Skeletal muscle tissue (tissue), 4 donors: ENCODE data around the gene LTF. TPM values are rescaled to one million over a fixed set of nuclear protein-coding genes. Genes with fewer than 3 reads are reported as not detected.
A peak's percentile ranks its signal among the peaks of the same experiment; 100 is the strongest.

Source experiments
- H3K27ac ChIP-seq: one replicate; pipeline ENCODE4 v1.7.0; 2013; ENCODE audit warnings: mild to moderate bottlenecking, low read depth, low read length, inconsistent platforms
- H3K27me3 ChIP-seq, 3 donors: one replicate each; pipeline ENCODE4 v1.7.0; 2013; ENCODE audit warnings: low read length in 3 of 3; ENCODE audit not compliant: control insufficient read depth in 3 of 3, insufficient read depth in 3 of 3
- H3K36me3 ChIP-seq, 3 donors: one replicate each; pipeline ENCODE4 v1.7.0; 2013; ENCODE audit warnings: low read length in 3 of 3; ENCODE audit not compliant: control insufficient read depth in 3 of 3, insufficient read depth in 3 of 3
- H3K4me1 ChIP-seq, 3 donors: one replicate each; pipeline ENCODE4 v1.7.0; 2013; ENCODE audit warnings: low read length in 3 of 3, mild to moderate bottlenecking in 3 of 3; ENCODE audit not compliant: control insufficient read depth in 3 of 3, insufficient read depth in 3 of 3
- H3K4me3 ChIP-seq, 3 donors: one replicate each; pipeline ENCODE4 v1.7.0; 2013; ENCODE audit warnings: low read length in 3 of 3
- H3K9ac ChIP-seq, 3 donors: one replicate each; pipeline ENCODE4 v1.7.0; 2013; ENCODE audit warnings: low read length in 3 of 3, mild to moderate bottlenecking in 3 of 3, moderate library complexity in 2 of 3, low read depth in 1 of 3
- H3K9me3 ChIP-seq, 3 donors: one replicate each; pipeline ENCODE4 v1.7.0; 2013; ENCODE audit warnings: low read length in 3 of 3; ENCODE audit not compliant: control insufficient read depth in 3 of 3
- total RNA-seq: library from RNA; depleted of rRNA; stranded (reverse); fragments of >200 nt; gene quantifications from one replicate; pipeline ENCODE4 v1.2.3, GENCODE V29; 2014
- donor health status: Osteomylitis.

The LTF gene
- total RNA-seq, 1 donor from 2014 or later = 3.1 TPM

DNA sequence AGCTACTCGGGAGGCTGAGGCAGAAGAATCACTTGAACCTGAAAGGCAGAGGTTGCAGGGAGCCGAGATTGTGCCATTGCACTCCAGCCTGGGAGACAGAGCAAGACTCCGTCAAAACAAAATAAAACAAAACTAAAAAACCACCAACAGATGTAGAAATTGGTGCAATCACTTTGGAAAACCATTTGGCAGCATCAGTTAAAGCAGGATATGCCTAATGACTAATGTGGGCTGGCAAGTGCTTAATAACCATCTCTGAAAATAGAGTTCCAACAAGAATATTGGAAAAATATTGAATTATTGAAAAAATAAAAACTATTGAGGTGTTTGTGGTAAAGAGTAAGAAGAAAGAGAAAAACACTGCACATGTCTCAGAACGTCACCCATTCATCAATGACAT, 16.9 kb upstream of the LTF start:
- H3K4me3 ChIP-seq = no peak overlapping the region
- H3K36me3 ChIP-seq = no peaks in the 10 kb centered on the region
- no peaks in the 10 kb centered on the region for H3K9me3 ChIP-seq
- H3K27me3 ChIP-seq = peaks cover 0 to 3% (median 0%) of the 10 kb centered on the region in 3 donors
- no peak overlapping the region for H3K27ac ChIP-seq
- no peak overlapping the region for H3K9ac ChIP-seq
- H3K4me1 ChIP-seq = no peaks in the 10 kb centered on the region

DNA sequence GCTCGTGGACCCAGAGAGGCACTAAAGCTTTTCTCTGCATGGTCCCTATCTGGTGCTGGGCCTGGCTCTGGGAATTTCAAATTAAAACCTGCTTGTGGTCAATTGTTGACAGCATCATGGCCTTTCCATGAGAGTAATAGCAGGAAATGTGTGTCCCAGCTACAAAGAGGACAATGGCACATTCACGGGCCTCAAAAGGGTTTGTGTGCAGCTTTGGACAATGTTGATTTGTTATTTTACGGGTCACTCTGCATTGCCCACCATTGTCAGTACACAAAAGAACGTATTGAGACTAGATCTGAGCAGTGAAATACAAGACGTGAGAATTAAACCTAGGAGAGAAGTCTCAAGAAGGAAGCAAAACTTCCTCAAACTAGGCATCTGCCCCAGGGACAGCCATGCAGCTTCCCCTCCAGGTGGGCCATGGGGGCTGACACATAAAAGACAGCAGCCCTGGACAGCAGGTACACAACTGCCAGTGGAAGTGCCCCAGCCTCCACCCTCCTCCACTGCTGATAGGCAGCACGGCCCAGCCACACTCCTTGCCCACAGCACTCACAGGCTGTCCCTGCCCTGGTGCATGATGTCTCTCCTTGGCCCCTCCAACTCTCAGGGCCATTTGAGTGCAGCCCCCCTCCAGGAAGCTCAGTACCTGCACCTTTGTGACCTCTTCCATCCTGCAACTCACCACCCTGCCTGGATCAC, 15.9 kb upstream of the LTF start:
- Histone ChIP-seq H3K4me3 (no peak overlapping the region), H3K36me3 (no peaks in the 10 kb centered on the region), H3K9me3 (no peaks in the 10 kb centered on the region), H3K27me3 (peaks cover 0 to 3% (median 0%) of the 10 kb centered on the region in 3 donors), H3K9ac (no peak overlapping the region), H3K27ac (no peak overlapping the region), H3K4me1 (no peaks in the 10 kb centered on the region)

GRCh38 chr3:46479696-46480095, 15.0 kb upstream of the LTF start:
- H3K9me3 ChIP-seq = no peaks in the 10 kb centered on the region
- H3K27ac ChIP-seq = no peak overlapping the region

GRCh38 chr3:46479021-46479420, 14.3 kb upstream of the LTF start:
- H3K27ac ChIP-seq = no peak overlapping the region
- no peak overlapping the region for H3K9ac ChIP-seq

More at GRCh38 chr3:46479696-46480095, 15.0 kb upstream of the LTF start:
- Histone ChIP-seq H3K36me3 (no peaks in the 10 kb centered on the region), H3K27me3 (peaks cover 0 to 3% (median 0%) of the 10 kb centered on the region in 3 donors), H3K9ac (no peak overlapping the region), H3K4me1 (no peaks in the 10 kb centered on the region), H3K4me3 (no peak overlapping the region)

DNA sequence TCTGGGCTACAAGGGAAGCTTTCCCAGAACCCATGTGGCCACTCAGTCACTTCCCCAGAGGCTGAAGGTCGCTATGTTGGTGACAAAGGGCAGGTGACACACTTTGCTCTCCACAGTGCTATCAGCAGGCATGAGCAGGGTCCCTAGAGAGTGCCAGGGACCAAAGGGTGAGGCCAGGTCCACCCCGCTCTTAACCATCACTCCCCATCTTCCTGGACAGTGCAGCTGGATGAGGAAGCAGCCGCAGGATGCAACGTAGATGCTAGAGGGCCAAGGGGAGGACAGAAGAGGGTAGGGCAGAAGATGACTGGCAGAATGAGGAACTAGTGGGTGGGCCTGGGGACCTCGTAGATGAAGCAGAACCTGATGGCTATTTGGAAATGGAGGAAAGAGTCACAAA, 13.6 kb upstream of the LTF start:
- peaks cover 0 to 3% (median 0%) of the 10 kb centered on the region in 3 donors for H3K27me3 ChIP-seq
- no peak overlapping the region for H3K27ac ChIP-seq
- H3K36me3 ChIP-seq = no peaks in the 10 kb centered on the region
- peaks cover 0 to 3% (median 0%) of the 10 kb centered on the region in 3 donors for H3K9me3 ChIP-seq
- no peaks in the 10 kb centered on the region for H3K4me1 ChIP-seq
- no peak overlapping the region for H3K9ac ChIP-seq
- H3K4me3 ChIP-seq = no peak overlapping the region

More at GRCh38 chr3:46479021-46479420, 14.3 kb upstream of the LTF start:
- peaks cover 0 to 3% (median 0%) of the 10 kb centered on the region in 3 donors for H3K9me3 ChIP-seq
- H3K36me3 ChIP-seq = no peaks in the 10 kb centered on the region
- H3K4me3 ChIP-seq = no peak overlapping the region
- H3K4me1 ChIP-seq = no peaks in the 10 kb centered on the region
- H3K27me3 ChIP-seq = peaks cover 0 to 3% (median 0%) of the 10 kb centered on the region in 3 donors

DNA sequence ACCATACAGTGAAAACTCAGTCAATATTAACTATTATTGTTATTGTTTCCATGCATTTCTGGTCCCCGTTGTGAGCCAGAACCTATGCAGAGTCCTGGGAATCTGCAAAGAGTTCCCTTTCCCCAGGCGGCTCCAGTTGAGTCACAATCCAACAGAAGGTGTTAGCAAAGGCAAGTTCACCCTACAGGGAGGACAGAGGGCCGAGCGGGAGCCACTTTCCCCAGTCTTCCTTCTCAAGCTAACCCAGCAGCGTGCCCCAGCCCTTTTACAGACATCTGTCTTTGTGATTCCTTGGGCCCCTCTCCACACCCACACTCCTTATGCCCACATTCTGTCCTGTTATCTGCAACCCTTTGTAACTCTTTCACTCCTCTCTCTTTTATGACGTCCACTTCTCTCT, 13.1 kb upstream of the LTF start:
- Histone ChIP-seq H3K9ac (no peak overlapping the region), H3K4me1 (peaks cover 0 to under 1% (median 0%) of the 10 kb centered on the region in 3 donors), H3K9me3 (peaks cover 0 to 3% (median 0%) of the 10 kb centered on the region in 3 donors), H3K4me3 (no peak overlapping the region), H3K27me3 (peaks cover 0 to 3% (median 0%) of the 10 kb centered on the region in 3 donors), H3K36me3 (no peaks in the 10 kb centered on the region), H3K27ac (no peak overlapping the region)

DNA sequence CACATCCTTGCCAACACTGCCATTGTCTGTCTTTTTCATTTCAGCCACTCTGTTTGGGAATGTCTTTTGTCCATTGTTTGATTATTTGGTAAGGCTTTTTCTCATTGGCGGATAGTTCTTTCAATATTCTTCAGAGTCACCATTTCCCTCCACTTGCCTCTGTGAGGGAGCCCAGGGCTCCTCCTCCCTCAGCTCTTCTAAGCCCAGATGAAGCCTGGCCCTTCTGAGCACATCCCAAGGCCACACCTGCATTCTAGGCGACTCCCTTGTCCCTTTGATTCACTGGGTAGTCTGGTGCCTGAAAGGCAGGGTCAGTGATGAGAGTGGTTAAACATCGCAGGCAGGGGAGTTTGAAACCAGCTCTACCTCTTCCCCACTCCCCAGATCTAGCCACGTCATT, 12.4 kb upstream of the LTF start:
- no peaks in the 10 kb centered on the region for H3K36me3 ChIP-seq
- peaks cover 1 to 2% (median 2%) of the 10 kb centered on the region in 3 donors for H3K4me1 ChIP-seq
- no peak overlapping the region for H3K27ac ChIP-seq
- no peak overlapping the region for H3K4me3 ChIP-seq
- H3K9me3 ChIP-seq = peaks cover 0 to 3% (median 0%) of the 10 kb centered on the region in 3 donors
- no peak overlapping the region for H3K9ac ChIP-seq
- peaks cover 0 to 3% (median 0%) of the 10 kb centered on the region in 3 donors for H3K27me3 ChIP-seq

DNA sequence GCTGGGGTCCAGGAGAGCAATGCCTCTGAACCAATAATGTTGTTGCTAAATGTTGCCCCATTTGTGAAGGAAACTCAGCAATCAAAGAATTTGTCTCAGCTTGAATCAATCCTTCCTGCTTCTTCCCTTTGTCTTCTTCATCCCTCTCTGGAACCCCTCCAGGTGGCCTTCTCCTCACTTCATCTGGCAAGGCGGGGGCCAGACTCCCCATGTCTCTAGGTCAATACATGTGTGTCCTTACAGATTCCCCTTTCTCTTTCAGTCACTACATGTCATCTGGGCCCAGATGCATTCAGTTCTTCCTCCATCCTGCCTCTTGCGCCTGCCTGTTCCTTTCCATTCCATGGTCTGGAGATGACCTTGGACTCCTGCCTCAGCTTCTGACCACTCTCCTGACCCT, 8.0 kb upstream of the LTF start:
- Histone ChIP-seq H3K27me3 (no peaks in the 10 kb centered on the region), H3K9ac (no peak overlapping the region), H3K4me3 (no peak overlapping the region), H3K9me3 (peaks cover 0 to 3% (median 0%) of the 10 kb centered on the region in 3 donors), H3K36me3 (no peaks in the 10 kb centered on the region), H3K4me1 (peaks cover 43 to 45% (median 45%) of the 10 kb centered on the region in 3 donors), H3K27ac (no peak overlapping the region)

- H3K27ac ChIP-seq = no peak overlapping the region
- H3K4me1 ChIP-seq = peaks cover 45 to 49% (median 45%) of the 10 kb centered on the region in 3 donors
- H3K27me3 ChIP-seq = no peaks in the 10 kb centered on the region
- H3K9me3 ChIP-seq = peaks cover 0 to 3% (median 0%) of the 10 kb centered on the region in 3 donors
- H3K36me3 ChIP-seq = no peaks in the 10 kb centered on the region
- no peak overlapping the region for H3K4me3 ChIP-seq
- peak overlapping the region in 1 of 3 donors; percentile 17 for H3K9ac ChIP-seq
These were observed 6.7 kb upstream of the LTF start for GRCh38 chr3:46471371-46471914.

- H3K4me1 ChIP-seq = peaks cover 45 to 54% (median 47%) of the 10 kb centered on the region in 3 donors
- H3K9ac ChIP-seq = no peak overlapping the region
- no peak overlapping the region for H3K27ac ChIP-seq
These were observed 6.1 kb upstream of the LTF start for GRCh38 chr3:46470831-46471230.

More at GRCh38 chr3:46470831-46471230, 6.1 kb upstream of the LTF start:
- Histone ChIP-seq H3K27me3 (no peaks in the 10 kb centered on the region), H3K36me3 (no peaks in the 10 kb centered on the region), H3K9me3 (peaks cover 0 to 3% (median 0%) of the 10 kb centered on the region in 3 donors), H3K4me3 (no peak overlapping the region)
